ENCODE measurements around the gene CASP7. TPM values are rescaled to one million over a fixed set of nuclear protein-coding genes. Genes with fewer than 3 reads are reported as not detected.

The CASP7 gene
- total RNA-seq, 1 experiment from 2014 or later: 4.7 TPM

DNA sequence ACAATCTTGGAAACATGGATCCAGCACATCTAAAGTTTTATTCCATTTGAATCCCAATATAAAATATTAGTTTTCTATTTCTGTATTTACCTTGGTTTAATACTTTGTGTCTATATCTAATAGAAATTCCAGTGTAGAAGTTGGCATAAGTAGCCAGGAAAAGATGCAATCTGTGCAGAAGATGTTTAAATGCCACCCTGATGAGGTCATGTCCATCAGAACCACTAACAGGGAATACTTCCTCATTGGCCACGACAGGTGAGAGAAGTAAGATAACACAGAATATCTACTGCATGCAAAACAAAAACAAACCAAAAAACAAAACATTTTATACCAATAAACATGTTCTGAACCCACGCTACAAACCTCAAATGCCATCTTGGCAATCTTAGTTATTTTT is 87.5 kb downstream of the CASP7 start:
- no peak overlapping the region for H3K23ac ChIP-seq (ENCODE audit: insufficient read length, low read depth, low read length)
- no peaks in the 10 kb centered on the region for H3K79me1 ChIP-seq (ENCODE audit: insufficient read depth, low read depth, low read length, poor library complexity, severe bottlenecking)
- no peaks in the 10 kb centered on the region for H4K20me1 ChIP-seq (ENCODE audit: control insufficient read depth, insufficient read depth, insufficient read length)
- no peak overlapping the region for H4K8ac ChIP-seq (replicated peaks; ENCODE audit: insufficient read length, low read depth, low read length)
- H3K9me3 ChIP-seq (ENCODE audit: control insufficient read depth, low read depth, low read length): no peaks in the 10 kb centered on the region
- H4K5ac ChIP-seq (ENCODE audit: insufficient read length, low read depth, low read length): no peak overlapping the region
- H3K27me3 ChIP-seq (ENCODE audit: insufficient read depth, low read length): no peaks in the 10 kb centered on the region
- H2AFZ ChIP-seq (ENCODE audit: low read length): no peak overlapping the region
- no peak overlapping the region for H4K91ac ChIP-seq (ENCODE audit: insufficient read length, low read depth, low read length)
- H2BK5ac ChIP-seq (ENCODE audit: insufficient read length, low read length): no peak overlapping the region
- no peak overlapping the region for H3K18ac ChIP-seq (ENCODE audit: insufficient read length, low read depth, low read length)
- Mint-ChIP-seq H3K27ac (no peak overlapping the region), H3K27me3 (ENCODE audit: low read depth) (no peaks in the 10 kb centered on the region; the same call in 1 of the 2 replicates), H3K36me3 (ENCODE audit: insufficient read depth in 1 of 3, low read depth in 3 of 3) (peaks cover 2 to 8% (median 5%) of the 10 kb centered on the region in 3 experiments; a peak in 6 of 7 replicates), H3K4me3 (no peak overlapping the region), H3K4me1 (no peaks in the 10 kb centered on the region), H3K9me3 (peaks cover 12 to 13% of the 10 kb centered on the region in 2 experiments)
- DNase-seq: no peak
- no peaks in the 10 kb centered on the region for H3K79me2 ChIP-seq (ENCODE audit: insufficient read depth, low read length)
- H3K23me2 ChIP-seq (ENCODE audit: insufficient read length, low read depth, low read length, poor library complexity, severe bottlenecking): no peaks in the 10 kb centered on the region
- WGBS (ENCODE audit: extremely low coverage, insufficient read length, low lambda C conversion rate): 100% methylated on average over 1 of the region's 2 CpGs
- H2BK12ac ChIP-seq (ENCODE audit: insufficient read length, low read depth, low read length): no peak overlapping the region
- no peak overlapping the region for H2BK120ac ChIP-seq (ENCODE audit: low read depth, low read length, poor library complexity, severe bottlenecking)
- TF ChIP-seq, protein P1, sequence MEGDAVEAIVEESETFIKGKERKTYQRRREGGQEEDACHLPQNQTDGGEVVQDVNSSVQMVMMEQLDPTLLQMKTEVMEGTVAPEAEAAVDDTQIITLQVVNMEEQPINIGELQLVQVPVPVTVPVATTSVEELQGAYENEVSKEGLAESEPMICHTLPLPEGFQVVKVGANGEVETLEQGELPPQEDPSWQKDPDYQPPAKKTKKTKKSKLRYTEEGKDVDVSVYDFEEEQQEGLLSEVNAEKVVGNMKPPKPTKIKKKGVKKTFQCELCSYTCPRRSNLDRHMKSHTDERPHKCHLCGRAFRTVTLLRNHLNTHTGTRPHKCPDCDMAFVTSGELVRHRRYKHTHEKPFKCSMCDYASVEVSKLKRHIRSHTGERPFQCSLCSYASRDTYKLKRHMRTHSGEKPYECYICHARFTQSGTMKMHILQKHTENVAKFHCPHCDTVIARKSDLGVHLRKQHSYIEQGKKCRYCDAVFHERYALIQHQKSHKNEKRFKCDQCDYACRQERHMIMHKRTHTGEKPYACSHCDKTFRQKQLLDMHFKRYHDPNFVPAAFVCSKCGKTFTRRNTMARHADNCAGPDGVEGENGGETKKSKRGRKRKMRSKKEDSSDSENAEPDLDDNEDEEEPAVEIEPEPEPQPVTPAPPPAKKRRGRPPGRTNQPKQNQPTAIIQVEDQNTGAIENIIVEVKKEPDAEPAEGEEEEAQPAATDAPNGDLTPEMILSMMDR (conservative IDR thresholded peaks at IDR 0.05): no peak
- H3K56ac ChIP-seq (ENCODE audit: insufficient read length, low read depth, low read length): no peak overlapping the region
- H3T11ph ChIP-seq (ENCODE audit: low read length): no peak overlapping the region
- H3K27ac ChIP-seq (ENCODE audit: insufficient read length, low read depth, low read length): no peak overlapping the region
- H3K14ac ChIP-seq (ENCODE audit: insufficient read depth, low read length): no peak overlapping the region
- no peaks in the 10 kb centered on the region for H3K4me1 ChIP-seq (ENCODE audit: insufficient read depth, low read length)
- H2BK15ac ChIP-seq (ENCODE audit: low read depth, low read length): no peak overlapping the region
- H3K9ac ChIP-seq (ENCODE audit: extremely low read depth, insufficient read length, low read length): no peak overlapping the region
- H2AK5ac ChIP-seq (ENCODE audit: insufficient read length, low read length): no peak overlapping the region
- no peak overlapping the region for H3K4ac ChIP-seq (ENCODE audit: low read depth, low read length)
- no peak overlapping the region for H3K4me2 ChIP-seq (ENCODE audit: insufficient read depth, insufficient read length, low read length)
- no peak overlapping the region for H2BK20ac ChIP-seq (ENCODE audit: low read depth, low read length, poor library complexity, severe bottlenecking)

Measured in H9 (cell line).